Measurements from ENCODE around the gene UBE2B.
A peak's percentile ranks its signal among the peaks of the same experiment; 100 is the strongest.
"Not testable (repeated sequence)": the region's sequence is repeated elsewhere in the genome, so short reads cannot be mapped to it uniquely, and the experiment has no call there.

The UBE2B gene

GRCh38 chr5:134370871-134371833, at the start of gene UBE2B:
TSS of gene UBE2B (plus strand) at chr5:134371569. CDS start at chr5:134371596, 27 bp downstream.
- H3K36me3 Mint-ChIP-seq (ENCODE audit: low read depth) = peaks cover 37% of the 10 kb centered on the region
- H3K27me3 Mint-ChIP-seq = no peaks in the 10 kb centered on the region
- H3K4me1 Mint-ChIP-seq (ENCODE audit: low read depth) = peaks cover 67% of the 10 kb centered on the region
- H3K4me3 Mint-ChIP-seq = peak within 1 kb of the TSS; percentile 97
- H3K27ac Mint-ChIP-seq = peak within 1 kb of the TSS; percentile 99
- H3K9me3 Mint-ChIP-seq = no peaks in the 10 kb centered on the region

- H3K4me3 Mint-ChIP-seq = no peak overlapping the region
- H3K27me3 Mint-ChIP-seq = no peaks in the 10 kb centered on the region
Observed at GRCh38 chr5:134327327-134327726, 44.0 kb upstream of the UBE2B start.

GRCh38 chr5:134328619-134329018, 42.8 kb upstream of the UBE2B start:
- H3K27ac Mint-ChIP-seq = no peak overlapping the region
- peaks cover 30% of the 10 kb centered on the region for H3K9me3 Mint-ChIP-seq
- no peaks in the 10 kb centered on the region for H3K4me1 Mint-ChIP-seq (ENCODE audit: low read depth)
- H3K36me3 Mint-ChIP-seq (ENCODE audit: low read depth) = peaks cover 18% of the 10 kb centered on the region
- H3K4me3 Mint-ChIP-seq = no peak overlapping the region
- H3K27me3 Mint-ChIP-seq = peaks cover 4% of the 10 kb centered on the region

More at GRCh38 chr5:134327327-134327726, 44.0 kb upstream of the UBE2B start:
- Mint-ChIP-seq H3K4me1 (ENCODE audit: low read depth) (no peaks in the 10 kb centered on the region), H3K27ac (no peak overlapping the region), H3K36me3 (ENCODE audit: low read depth) (peaks cover 18% of the 10 kb centered on the region), H3K9me3 (peaks cover 20% of the 10 kb centered on the region)

GRCh38 chr5:134336833-134337232, 34.5 kb upstream of the UBE2B start:
- not testable (repeated sequence) for H3K27ac Mint-ChIP-seq; H3K36me3 Mint-ChIP-seq (ENCODE audit: low read depth); H3K4me1 Mint-ChIP-seq (ENCODE audit: low read depth); H3K4me3 Mint-ChIP-seq; H3K27me3 Mint-ChIP-seq
- H3K9me3 Mint-ChIP-seq = peaks cover 26% of the 10 kb centered on the region

- H3K27ac Mint-ChIP-seq; H3K36me3 Mint-ChIP-seq (ENCODE audit: low read depth): not testable (repeated sequence)
Observed at GRCh38 chr5:134343500-134343899, 27.9 kb upstream of the UBE2B start.

GRCh38 chr5:134345476-134345875, 25.9 kb upstream of the UBE2B start:
- H3K4me1 Mint-ChIP-seq (ENCODE audit: low read depth); H3K9me3 Mint-ChIP-seq; H3K27me3 Mint-ChIP-seq; H3K4me3 Mint-ChIP-seq; H3K27ac Mint-ChIP-seq; H3K36me3 Mint-ChIP-seq (ENCODE audit: low read depth): not testable (repeated sequence)

More at GRCh38 chr5:134343500-134343899, 27.9 kb upstream of the UBE2B start:
- H3K27me3 Mint-ChIP-seq; H3K9me3 Mint-ChIP-seq; H3K4me3 Mint-ChIP-seq; H3K4me1 Mint-ChIP-seq (ENCODE audit: low read depth): not testable (repeated sequence)

GRCh38 chr5:134345996-134346395, 25.4 kb upstream of the UBE2B start:
- H3K27ac Mint-ChIP-seq = no peak overlapping the region
- no peaks in the 10 kb centered on the region for H3K27me3 Mint-ChIP-seq
- H3K4me3 Mint-ChIP-seq = no peak overlapping the region
- peaks cover 2% of the 10 kb centered on the region for H3K36me3 Mint-ChIP-seq (ENCODE audit: low read depth)
- no peaks in the 10 kb centered on the region for H3K4me1 Mint-ChIP-seq (ENCODE audit: low read depth)
- H3K9me3 Mint-ChIP-seq = no peaks in the 10 kb centered on the region

- Mint-ChIP-seq H3K27me3 (no peaks in the 10 kb centered on the region), H3K4me1 (ENCODE audit: low read depth) (no peaks in the 10 kb centered on the region), H3K36me3 (ENCODE audit: low read depth) (peaks cover 5% of the 10 kb centered on the region), H3K4me3 (no peak overlapping the region), H3K9me3 (no peaks in the 10 kb centered on the region), H3K27ac (no peak overlapping the region)
Observed at GRCh38 chr5:134349463-134349862, 21.9 kb upstream of the UBE2B start.

- H3K36me3 Mint-ChIP-seq (ENCODE audit: low read depth) = peaks cover 12% of the 10 kb centered on the region
- H3K4me3 Mint-ChIP-seq = no peak overlapping the region
- H3K27ac Mint-ChIP-seq = no peak overlapping the region
- no peaks in the 10 kb centered on the region for H3K9me3 Mint-ChIP-seq
- H3K4me1 Mint-ChIP-seq (ENCODE audit: low read depth) = no peaks in the 10 kb centered on the region
- no peaks in the 10 kb centered on the region for H3K27me3 Mint-ChIP-seq
Observed at GRCh38 chr5:134355681-134356080, 15.7 kb upstream of the UBE2B start.

- Mint-ChIP-seq H3K4me3 (peak overlapping the region; percentile 12), H3K27ac (no peak overlapping the region), H3K27me3 (no peaks in the 10 kb centered on the region)
Observed at GRCh38 chr5:134365604-134366003, 5.8 kb upstream of the UBE2B start.

GRCh38 chr5:134370311-134370870, 978 bp upstream of the UBE2B start:
- H3K27ac Mint-ChIP-seq = peak overlapping the region; percentile 99
- H3K4me3 Mint-ChIP-seq = peak overlapping the region; percentile 97
- no peaks in the 10 kb centered on the region for H3K9me3 Mint-ChIP-seq
- H3K4me1 Mint-ChIP-seq (ENCODE audit: low read depth) = peaks cover 68% of the 10 kb centered on the region
- no peaks in the 10 kb centered on the region for H3K27me3 Mint-ChIP-seq
- H3K36me3 Mint-ChIP-seq (ENCODE audit: low read depth) = peaks cover 31% of the 10 kb centered on the region

More at GRCh38 chr5:134365604-134366003, 5.8 kb upstream of the UBE2B start:
- Mint-ChIP-seq H3K4me1 (ENCODE audit: low read depth) (peaks cover 33% of the 10 kb centered on the region), H3K36me3 (ENCODE audit: low read depth) (peaks cover 12% of the 10 kb centered on the region), H3K9me3 (no peaks in the 10 kb centered on the region)

- Mint-ChIP-seq H3K9me3 (no peaks in the 10 kb centered on the region), H3K27ac (peak overlapping the region; percentile 95), H3K4me3 (peak overlapping the region; percentile 97), H3K36me3 (ENCODE audit: low read depth) (peaks cover 35% of the 10 kb centered on the region), H3K27me3 (no peaks in the 10 kb centered on the region), H3K4me1 (ENCODE audit: low read depth) (peaks cover 63% of the 10 kb centered on the region)
Observed at GRCh38 chr5:134371834-134372340, 518 bp downstream of the UBE2B start.

GRCh38 chr5:134373633-134374032, 2.3 kb downstream of the UBE2B start:
- Mint-ChIP-seq H3K4me3 (peak overlapping the region; percentile 67), H3K36me3 (ENCODE audit: low read depth) (peaks cover 40% of the 10 kb centered on the region), H3K27ac (peak overlapping the region; percentile 36), H3K4me1 (ENCODE audit: low read depth) (peaks cover 56% of the 10 kb centered on the region)
- not testable (repeated sequence) for H3K9me3 Mint-ChIP-seq, H3K27me3 Mint-ChIP-seq

- Mint-ChIP-seq H3K9me3 (no peaks in the 10 kb centered on the region), H3K27ac (no peak overlapping the region), H3K4me3 (no peak overlapping the region), H3K4me1 (ENCODE audit: low read depth) (peaks cover 60% of the 10 kb centered on the region), H3K27me3 (no peaks in the 10 kb centered on the region), H3K36me3 (ENCODE audit: low read depth) (peaks cover 46% of the 10 kb centered on the region)
Observed at GRCh38 chr5:134374232-134374631, 2.9 kb downstream of the UBE2B start.

- Mint-ChIP-seq H3K27ac (no peak overlapping the region), H3K9me3 (no peaks in the 10 kb centered on the region), H3K27me3 (no peaks in the 10 kb centered on the region), H3K36me3 (ENCODE audit: low read depth) (peaks cover 66% of the 10 kb centered on the region), H3K4me1 (ENCODE audit: low read depth) (peaks cover 39% of the 10 kb centered on the region), H3K4me3 (no peak overlapping the region)
Observed at GRCh38 chr5:134380346-134380745, 9.0 kb downstream of the UBE2B start.

Data from stimulated activated naive CD8-positive, alpha-beta T cell treated with anti-CD3 and anti-CD28 coated beads, Interleukin-15, Interleukin-2, amounts not matched to agents 100 ng/mL and 50 ng/mL, for 24 hours (primary cell).